Right ventricle myocardium superior (tissue), 1 donor: ENCODE results near the gene CDH10. TPM values are rescaled to one million over a fixed set of nuclear protein-coding genes. Genes with fewer than 3 reads are reported as not detected.

Source experiments
- ATAC-seq: fragments of 200-7000 bp; cut with Tn5 transposase; one replicate; pipeline ENCODE4 v1.9.1; 2020; ENCODE audit warnings: mild to moderate bottlenecking; ENCODE audit not compliant: poor library complexity
- DNase-seq: peaks from one replicate; pipeline ENCODE4 v3.0.0-alpha.2; 2020
- intact Hi-C: fragments of 100-400 bp; cut with DNase I; formaldehyde crosslinking; loops from one replicate; pipeline ENCODE4 v1.11.2; 2022
- total RNA-seq: library from RNA; stranded (reverse); fragmentation: NEBNext Ultra II Directional; extraction: Animal tissue kit (Norgen Biotek cat#: 25700); gene quantifications from one replicate; pipeline ENCODE4 v1.2.1, GENCODE V29; 2021
- donor health status: DM: no; HTN: yes; CAD: no; lungs with severe emphysema.

Gene CDH10
- total RNA-seq, 1 donor from 2014 or later, result not detected

DNA sequence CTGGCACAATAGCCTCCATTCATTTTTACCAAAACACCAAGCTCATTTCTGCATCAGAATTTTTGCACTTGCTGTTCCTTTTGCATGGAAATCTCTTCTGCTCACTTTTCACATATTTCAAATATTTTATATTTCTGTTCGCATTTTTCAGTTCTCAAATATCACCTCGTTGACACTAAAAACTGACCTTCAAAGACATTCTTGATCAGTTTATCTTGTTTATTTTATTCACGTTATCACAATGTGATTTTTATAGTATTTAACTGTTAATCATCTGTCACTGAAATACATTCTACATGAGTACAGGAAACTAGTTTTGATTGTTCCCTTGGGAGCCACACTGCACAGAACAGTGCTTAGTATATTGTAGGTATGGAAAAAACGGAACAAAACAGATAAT, 29.6 kb downstream of the CDH10 start:
- intact Hi-C loops, result no loop called here
- ATAC-seq, result no peak
- DNase-seq, result no peak

GRCh38 chr5:24609706-24610105, 35.1 kb downstream of the CDH10 start:
- DNase-seq, result no peak
- no peak for ATAC-seq
- intact Hi-C loops, result no loop called here

DNA sequence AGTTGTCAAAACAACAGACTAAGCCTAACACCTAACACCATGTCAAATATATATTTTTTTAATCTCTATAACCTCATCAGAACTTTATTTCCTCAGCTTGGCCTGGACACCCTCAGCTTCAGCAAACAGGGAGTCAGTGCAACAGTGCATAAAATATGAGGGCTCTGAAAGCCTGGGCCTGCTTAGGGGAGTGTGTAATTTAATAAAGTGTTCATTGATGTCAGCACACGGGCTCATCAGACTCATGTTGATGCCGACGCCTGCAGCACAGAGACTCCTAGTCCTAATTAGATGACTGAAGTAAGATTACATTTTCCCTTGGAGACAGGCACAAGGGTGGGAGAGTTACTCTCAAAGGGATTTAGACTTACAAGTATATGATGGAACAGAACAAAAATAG, 37.8 kb downstream of the CDH10 start:
- no peak for ATAC-seq
- DNase-seq, result no peak
- intact Hi-C loops, result no loop called here

- intact Hi-C loops, result no loop called here
- no peak for DNase-seq
- no peak for ATAC-seq
Measured at GRCh38 chr5:24602188-24602587, 42.6 kb downstream of the CDH10 start.

DNA sequence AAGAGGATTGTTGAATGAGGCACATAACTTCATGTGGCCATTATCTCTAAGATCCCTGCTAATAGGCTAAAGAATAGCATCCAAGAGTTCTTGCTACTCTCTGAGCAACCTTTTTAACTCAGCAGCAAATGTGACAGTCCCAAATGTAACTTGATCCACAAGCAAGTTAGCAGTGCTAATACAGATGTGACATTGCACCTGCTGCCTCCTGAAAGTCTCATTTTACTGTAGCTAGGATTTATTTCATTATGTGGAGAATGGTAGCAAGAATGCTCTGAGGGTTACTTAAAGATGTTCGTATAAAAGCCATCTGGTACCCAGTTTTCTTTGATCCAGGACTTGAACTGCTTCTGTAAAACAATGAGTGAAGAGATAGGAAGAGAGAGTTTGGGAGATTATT, 45.8 kb downstream of the CDH10 start:
- ATAC-seq (no peak), DNase-seq (no peak)
- intact Hi-C loops, result no loop called here

DNA sequence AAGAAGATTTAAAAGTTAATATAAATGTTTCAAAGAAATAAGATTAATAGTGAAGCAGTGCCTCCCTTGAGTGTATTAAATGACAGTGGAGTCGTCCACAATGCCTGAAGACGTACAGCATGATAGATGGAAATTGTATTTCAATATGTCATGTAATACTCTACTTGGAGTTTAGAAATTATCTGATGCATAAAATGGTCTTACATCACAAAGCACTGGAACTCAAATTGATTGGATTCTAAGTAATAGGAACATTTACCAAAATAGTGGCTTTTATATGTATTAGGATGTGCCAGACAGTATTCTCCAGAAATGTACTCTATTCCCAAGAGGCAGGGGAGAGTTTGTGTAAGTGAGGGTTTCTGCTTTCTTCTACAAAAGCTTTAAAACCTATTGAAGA, 49.4 kb downstream of the CDH10 start:
- no peak for DNase-seq
- no peak for ATAC-seq
- intact Hi-C loops, result no loop called here

DNA sequence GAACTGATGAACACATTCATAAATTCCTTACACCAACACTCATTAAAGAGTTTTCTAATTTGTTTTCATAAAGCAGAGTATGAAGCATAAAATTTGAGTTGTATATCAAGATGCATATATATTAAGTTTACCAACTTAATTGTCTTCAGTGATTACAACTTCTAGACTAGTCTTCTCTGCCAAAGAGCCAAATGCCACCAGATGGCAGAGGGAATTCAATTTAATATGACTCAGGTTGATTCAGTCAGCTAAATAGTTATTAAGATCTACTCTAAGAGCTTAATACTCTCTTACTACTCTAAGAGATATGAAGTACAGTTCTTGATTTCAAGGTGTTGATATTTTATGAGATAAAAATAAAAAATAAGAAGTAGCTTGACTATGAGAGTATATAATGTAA, 53.4 kb downstream of the CDH10 start:
- ATAC-seq, result no peak
- intact Hi-C loops, result no loop called here
- DNase-seq, result no peak

GRCh38 chr5:24589566-24589965, 55.2 kb downstream of the CDH10 start:
- intact Hi-C loops, result no loop called here
- ATAC-seq (no peak), DNase-seq (no peak)

GRCh38 chr5:24585751-24586150, 59.0 kb downstream of the CDH10 start:
- no peak for ATAC-seq
- no peak for DNase-seq
- intact Hi-C loops, result no loop called here

DNA sequence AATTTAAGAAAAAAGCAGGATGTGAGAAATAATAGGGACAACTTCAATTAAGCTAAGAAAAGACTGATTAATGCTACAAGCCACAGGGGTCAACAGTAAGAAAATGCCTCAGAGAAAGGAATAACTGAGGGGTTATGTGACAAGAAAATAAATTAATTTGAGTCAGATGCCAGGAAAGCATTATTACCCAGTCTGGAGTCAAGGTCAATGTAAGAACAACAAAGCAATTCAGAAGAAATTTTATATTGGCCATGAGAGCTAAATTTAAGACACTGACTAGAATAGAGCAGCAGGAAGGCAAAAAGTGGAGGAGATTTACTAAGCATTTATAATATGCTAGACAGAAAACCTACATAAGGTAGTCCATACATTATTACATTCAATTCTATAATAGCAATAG, 73.5 kb downstream of the CDH10 start:
- DNase-seq (no peak), ATAC-seq (no peak)
- intact Hi-C loops, result no loop called here

DNA sequence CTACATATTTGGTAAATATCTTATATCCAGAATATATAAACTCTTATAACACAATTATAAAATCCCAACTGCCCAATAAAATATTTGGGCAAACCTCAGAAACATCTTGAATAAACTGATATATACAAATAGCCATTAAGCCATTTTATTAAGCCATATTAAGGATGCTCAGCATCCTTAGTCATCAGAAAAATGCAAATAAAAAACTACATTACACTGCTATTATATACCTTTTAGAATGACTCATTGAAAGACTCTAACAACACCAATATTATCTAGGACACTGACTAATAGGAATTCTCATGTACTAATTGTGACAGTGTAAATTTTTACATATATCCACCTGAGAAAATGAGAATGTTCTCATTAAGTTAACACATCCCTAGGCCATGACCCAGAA, 77.8 kb downstream of the CDH10 start:
- intact Hi-C loops, result no loop called here
- ATAC-seq, result no peak
- DNase-seq, result no peak

DNA sequence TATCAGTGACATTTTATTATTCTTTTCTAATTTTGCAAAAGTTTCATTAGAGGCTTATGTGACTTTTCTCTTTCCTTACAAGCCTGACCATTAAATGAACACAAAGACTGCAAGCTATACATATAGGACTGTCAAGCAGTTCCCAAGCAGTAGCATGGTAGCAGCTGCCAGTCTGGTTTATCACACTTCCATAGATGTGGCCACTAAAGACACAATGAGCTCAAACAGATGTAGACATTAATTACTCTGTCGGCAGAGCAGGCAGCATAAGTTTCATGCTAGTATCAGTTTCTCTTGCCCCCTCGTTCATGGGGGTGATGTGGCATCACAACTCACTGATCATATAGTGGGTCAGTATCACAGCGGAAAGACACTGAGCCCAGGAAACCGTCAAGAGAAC, 89.5 kb downstream of the CDH10 start:
- intact Hi-C loops, result no loop called here
- DNase-seq, result no peak
- ATAC-seq, result no peak

- ATAC-seq (no peak), DNase-seq (no peak)
- intact Hi-C loops, result no loop called here
Measured at GRCh38 chr5:24547132-24547531, 97.6 kb downstream of the CDH10 start.

DNA sequence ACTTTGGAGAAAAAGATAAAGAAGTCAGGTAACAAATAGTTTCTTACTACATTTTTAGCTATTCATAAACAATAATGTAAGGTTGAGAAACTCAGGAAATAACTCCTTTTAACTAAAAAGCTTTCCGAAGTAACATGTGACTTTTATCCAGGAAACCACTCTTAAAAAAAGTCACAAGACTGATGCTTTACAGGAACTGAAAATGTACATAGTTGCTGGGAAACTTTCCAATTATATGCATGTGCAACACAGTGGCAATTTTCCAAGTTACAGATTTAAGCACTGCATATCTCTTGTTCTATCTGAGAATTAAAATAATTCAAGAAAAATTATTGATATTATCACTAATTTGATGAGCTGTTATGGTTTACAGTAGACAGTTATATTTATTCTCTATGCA, 105.2 kb downstream of the CDH10 start:
- ATAC-seq (no peak), DNase-seq (no peak)
- intact Hi-C loops, result no loop called here

DNA sequence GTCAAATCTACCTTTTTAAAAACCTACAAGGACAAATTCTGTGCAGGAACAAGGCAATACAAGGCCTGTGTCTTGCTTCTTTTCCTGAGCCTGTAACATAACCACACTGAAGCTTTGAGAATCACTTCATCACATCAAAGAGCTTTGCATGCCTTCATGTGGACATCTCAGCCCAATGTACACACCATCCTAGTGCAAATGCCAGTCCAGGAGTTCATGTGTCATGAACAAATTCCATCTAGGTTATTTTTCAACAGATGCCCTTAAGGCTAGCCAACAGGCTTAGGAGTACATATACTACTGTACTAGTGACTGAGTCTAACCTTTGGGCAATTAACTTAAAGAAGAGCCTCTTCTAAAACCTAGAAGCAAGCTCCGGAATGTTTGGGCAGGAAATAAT, 106.4 kb downstream of the CDH10 start:
- ATAC-seq (no peak), DNase-seq (no peak)
- intact Hi-C loops, result no loop called here

- DNase-seq (no peak), ATAC-seq (no peak)
- intact Hi-C loops, result no loop called here
Measured at GRCh38 chr5:24535646-24536045, 109.1 kb downstream of the CDH10 start.

DNA sequence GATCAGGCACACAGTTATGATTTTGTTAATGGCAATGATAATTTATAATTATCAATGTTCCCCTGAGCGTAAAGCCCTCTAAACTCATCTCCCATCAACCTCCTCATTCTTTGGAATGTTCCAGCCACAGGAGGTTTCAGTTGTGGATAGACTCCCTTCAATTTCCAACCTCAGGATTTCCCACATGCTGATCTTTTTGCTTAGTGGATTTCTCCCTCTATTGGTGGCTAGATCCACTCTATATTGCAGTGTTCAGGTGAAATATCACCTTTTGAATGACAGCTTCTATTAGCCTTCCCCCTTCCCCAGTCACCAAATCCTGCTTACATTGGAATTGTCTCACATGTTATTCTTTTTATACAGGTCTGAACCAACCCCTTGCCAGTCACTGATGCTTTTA, 113.9 kb downstream of the CDH10 start:
- DNase-seq (no peak), ATAC-seq (no peak)
- intact Hi-C loops, result no loop called here

DNA sequence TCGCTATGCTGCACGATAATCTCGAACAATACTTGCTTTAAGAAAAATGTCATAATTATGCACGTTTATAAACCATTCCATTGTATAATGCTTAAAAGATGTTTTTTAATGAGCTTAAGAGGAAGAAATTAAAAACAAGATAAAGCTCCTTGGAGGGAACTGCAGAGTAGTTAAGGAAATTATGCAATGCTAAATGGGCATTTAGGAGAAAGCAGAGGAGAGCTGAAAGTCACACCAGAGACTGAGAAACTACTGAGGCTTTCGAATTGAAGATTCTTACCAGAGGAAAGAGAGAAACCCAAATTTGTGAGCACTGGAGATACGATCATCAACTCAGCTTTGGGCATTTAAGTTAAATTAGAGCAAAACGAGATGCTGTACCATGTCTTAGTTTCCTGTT, 119.4 kb downstream of the CDH10 start:
- intact Hi-C loops, result no loop called here
- ATAC-seq, result no peak

DNA sequence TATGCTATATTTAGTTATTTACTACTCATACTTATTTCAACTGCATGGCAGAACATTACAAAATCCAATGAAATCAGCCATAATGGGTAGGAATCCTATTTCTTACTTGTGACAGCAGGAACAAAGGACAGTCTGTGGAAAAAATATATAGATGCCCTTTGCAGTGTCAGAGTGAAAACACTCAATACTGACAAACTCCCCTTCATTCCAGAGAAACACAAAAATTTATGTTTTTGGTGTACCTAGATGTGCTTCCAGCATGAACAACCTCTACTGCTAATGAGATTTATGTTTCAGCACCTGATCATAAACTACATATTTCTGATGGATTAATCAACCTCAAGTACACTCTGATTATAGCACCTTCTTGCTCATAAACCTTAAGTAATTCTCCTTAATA, 132.4 kb downstream of the CDH10 start:
- DNase-seq (no peak), ATAC-seq (no peak)
- intact Hi-C loops, result no loop called here

More for the DNA sequence above, 119.4 kb downstream of the CDH10 start:
- no peak for DNase-seq

DNA sequence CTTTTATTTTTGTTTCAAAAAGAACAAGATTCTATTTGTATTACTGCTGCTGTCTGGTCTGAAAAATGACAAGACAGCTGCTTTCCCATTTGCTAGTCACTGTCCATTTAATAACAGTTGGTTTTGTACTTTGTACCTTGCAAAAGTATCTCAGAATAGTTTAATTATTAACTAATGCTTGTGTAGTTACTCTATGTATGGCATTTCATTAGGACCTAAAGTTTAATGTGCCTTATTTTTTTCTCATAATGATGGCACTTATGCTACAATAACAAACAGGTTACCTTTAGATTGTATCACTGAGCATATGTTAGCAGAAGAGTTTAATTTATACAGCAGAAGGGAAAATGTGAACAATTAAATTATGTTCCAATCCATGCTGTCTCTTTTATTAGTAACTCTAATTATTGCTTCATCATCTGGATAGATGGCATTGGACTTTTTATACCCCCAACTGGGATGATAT, 134.2 kb downstream of the CDH10 start:
- ATAC-seq, result no peak
- no peak for DNase-seq
- intact Hi-C loops, result no loop called here

- ATAC-seq (no peak), DNase-seq (no peak)
- intact Hi-C loops, result no loop called here
Measured at GRCh38 chr5:24509943-24510342, 134.8 kb downstream of the CDH10 start.

DNA sequence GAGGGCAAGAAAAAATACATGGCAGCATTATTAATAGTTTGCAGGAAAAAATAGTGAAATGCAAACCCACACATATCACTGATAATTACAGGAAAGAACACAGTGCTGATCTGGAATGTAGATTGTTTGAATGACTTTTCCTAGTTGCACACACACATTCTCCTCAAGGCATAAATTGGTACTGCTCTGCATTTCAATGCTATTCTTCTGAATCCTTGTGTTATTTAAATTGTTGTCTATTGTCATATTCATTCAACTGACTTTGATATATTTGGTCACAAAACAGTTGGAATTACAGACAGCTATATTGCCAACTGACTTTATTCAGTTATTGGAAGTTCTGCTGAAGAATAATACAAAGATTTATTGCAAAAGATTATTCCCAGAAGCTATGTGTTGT, 139.5 kb downstream of the CDH10 start:
- intact Hi-C loops, result no loop called here
- DNase-seq (no peak), ATAC-seq (no peak)
